Hair follicle dermal papilla cell (primary cell): ENCODE results near the gene PXMP4. TPM values are rescaled to one million over a fixed set of nuclear protein-coding genes. Genes with fewer than 3 reads are reported as not detected.

Source experiments
- total RNA-seq: library from RNA; depleted of rRNA; stranded (reverse); fragments of >200 nt; gene quantifications from 2 replicates; pipeline ENCODE4 v1.2.3, GENCODE V29; 2012

PXMP4 gene, protein sequence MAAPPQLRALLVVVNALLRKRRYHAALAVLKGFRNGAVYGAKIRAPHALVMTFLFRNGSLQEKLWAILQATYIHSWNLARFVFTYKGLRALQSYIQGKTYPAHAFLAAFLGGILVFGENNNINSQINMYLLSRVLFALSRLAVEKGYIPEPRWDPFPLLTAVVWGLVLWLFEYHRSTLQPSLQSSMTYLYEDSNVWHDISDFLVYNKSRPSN
- total RNA-seq = 7.5 and 9.6 TPM in 2 replicates

DNA sequence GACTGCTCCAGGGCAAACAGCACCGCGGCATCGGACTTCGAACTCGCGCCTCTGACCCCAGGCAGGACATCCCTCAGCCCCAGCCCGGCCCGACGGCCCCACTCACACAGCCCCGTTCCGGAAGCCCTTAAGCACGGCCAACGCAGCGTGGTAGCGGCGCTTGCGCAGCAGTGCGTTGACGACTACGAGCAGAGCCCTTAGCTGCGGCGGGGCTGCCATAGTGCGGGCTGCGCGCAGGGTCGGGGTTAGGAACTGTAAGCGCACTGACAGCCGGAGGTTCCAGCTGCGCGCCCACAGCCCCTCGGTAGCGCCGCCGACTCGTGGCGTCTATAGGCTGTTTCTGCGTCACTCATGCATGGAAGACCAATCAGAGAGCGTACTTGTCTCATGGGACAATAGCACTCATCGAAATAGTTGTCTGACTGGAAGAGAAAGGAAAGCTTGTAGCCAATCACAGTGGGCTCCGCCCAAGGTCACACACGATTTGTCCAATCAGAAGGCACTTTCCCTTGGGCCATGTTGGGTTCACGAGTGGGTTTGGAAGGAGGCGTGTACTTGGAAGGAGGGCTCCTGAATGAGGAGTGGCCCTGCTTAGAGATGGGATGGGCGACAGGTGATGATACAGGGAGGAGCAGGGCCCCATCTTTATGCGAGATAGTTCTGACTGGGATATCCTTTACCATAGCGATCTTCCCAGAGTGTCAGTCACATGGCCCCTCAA, at the start of gene PXMP4:
PXMP4 (minus strand) TSS at position 322 of the 721 bp plus-strand sequence; CDS start at position 219, 103 bp downstream.

GRCh38 chr20:33731693-33732165, 11.6 kb upstream of the PXMP4 start, which contains the start of gene ZNF341:
Gene ZNF341, plus strand, starts transcription at chr20:33731996. Its CDS starts 26 bp downstream, at chr20:33732022.

DNA sequence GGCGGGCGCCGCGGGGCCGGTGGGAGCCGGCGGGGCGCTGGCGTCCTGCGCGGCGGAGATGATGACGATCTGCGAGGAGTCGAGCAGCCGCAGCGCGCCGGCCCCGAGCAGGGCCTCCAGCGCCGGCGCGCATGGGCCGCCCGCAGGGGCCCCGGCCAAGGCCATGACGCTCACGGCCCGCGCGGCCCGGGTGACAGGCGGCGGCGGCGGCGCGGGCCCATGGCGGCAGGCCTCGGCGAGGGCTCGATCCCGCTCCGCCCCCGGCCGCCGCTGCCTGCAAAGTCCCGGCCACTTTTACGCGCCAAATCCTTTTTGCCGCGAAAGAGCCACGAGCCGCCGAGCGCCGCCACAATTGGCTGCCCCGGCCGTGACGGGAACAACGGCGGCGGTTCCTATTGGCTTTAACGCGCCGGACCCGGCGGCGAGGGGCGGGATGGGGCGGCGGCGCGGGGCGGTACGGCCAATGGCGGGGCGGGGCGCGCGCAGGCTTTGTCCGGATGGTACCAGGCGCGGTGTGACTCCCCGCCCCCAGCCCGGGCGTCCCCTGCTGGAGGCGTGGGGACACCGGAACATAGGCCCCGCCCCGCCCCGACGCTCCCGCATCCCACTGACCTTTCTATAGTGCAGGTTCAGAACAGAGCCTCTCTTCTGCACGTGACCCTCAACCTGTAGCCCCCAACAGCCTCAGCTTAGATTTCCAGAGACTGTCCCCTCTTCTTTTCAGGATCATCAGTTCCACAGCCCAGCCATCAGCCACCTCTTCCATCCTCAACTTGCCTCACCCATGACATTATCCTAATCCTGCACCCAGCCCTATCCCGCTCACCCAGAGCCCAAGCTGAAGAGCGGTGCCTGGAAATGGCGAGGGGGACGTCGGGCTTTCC, 33.8 kb downstream of the PXMP4 start, which contains the start of gene E2F1:
E2F1 (minus strand) TSS at position 286 of the 884 bp plus-strand sequence; CDS start at position 165, 121 bp downstream.

GRCh38 chr20:33674294-33675135, 45.6 kb downstream of the PXMP4 start, which contains the start of gene NECAB3:
Gene NECAB3, minus strand, starts transcription at chr20:33674428. Its CDS starts 76 bp downstream, at chr20:33674352.

DNA sequence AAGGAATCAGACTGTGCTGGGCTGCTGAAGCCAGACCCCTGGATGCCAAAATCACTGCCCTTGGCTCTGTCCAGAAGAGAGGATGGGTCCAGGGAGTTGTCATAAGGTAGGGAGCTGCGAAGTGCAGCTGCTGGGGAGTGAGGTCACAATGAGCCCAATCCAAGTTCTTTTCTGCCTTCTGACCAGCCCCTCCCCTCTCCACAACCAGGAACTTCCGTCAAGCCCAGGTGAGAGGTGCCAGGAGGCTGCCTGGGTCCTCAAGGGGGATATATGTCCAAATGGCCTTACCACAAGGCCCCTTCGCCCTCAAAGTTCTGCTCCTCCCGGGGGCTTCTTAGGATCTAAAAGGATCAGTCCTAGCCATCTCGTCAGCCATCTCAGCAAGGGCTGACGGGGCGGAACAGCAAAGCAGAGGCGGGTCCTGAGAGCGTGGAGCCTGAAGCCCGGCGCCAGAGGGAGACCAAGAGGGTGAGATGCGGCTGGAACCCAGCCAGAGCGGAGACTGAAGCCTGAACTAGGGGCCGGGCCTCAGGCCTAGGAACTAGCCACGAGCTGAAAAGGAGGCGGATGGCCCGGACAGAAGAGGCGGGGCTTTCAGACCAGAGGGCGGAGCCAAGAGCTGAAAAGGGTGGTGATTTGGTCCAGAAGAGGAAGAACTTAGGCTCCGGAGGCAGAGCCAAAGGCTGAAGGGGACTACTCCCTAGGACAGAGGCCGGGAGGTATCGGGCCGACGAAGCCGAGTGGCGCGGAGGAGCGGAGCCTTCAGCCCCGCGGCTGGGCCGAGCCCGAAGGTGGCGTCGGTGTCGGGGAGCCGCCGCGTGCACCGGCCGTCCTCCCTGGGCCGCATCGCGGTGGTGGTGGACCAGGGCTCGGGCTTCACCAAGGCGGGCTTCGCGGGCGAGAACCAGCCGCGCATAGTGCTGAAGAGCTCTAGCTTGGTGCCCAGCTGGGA, 53.5 kb downstream of the PXMP4 start, which contains the start of gene ACTL10:
ACTL10 (plus strand) TSS at position 651 of the 952 bp plus-strand sequence. CDS start 555 bp downstream, outside the sequence.

GRCh38 chr20:33662172-33662571, 57.9 kb downstream of the PXMP4 start, which contains the start of gene C20orf144:
Gene C20orf144, plus strand, starts transcription at chr20:33662327. Its CDS starts 19 bp downstream, at chr20:33662346.

Other genes starting within 250 kb of the PXMP4 start
- gene CBFA2T2, start 230.2 kb downstream of the PXMP4 start, total RNA-seq = 9.5 and 12.5 TPM in 2 replicates
- gene C20orf144, start 58.0 kb downstream of the PXMP4 start, total RNA-seq = 0.16 and 0.36 TPM in 2 replicates
- 2.3 and 4.5 TPM in 2 replicates for gene ACTL10, start 53.4 kb downstream of the PXMP4 start, total RNA-seq
- gene NECAB3, start 45.9 kb downstream of the PXMP4 start, total RNA-seq = 22.5 and 36.7 TPM in 2 replicates
- 1.5 and 1.6 TPM in 2 replicates for gene E2F1, start 33.9 kb downstream of the PXMP4 start, total RNA-seq
- 1.7 and 2.6 TPM in 2 replicates for gene ZNF341, start 11.7 kb upstream of the PXMP4 start, total RNA-seq
- 27.7 and 30.7 TPM in 2 replicates for gene CHMP4B, start 91.0 kb upstream of the PXMP4 start, total RNA-seq